Measurements from ENCODE around the gene KLHDC4.

DNA sequence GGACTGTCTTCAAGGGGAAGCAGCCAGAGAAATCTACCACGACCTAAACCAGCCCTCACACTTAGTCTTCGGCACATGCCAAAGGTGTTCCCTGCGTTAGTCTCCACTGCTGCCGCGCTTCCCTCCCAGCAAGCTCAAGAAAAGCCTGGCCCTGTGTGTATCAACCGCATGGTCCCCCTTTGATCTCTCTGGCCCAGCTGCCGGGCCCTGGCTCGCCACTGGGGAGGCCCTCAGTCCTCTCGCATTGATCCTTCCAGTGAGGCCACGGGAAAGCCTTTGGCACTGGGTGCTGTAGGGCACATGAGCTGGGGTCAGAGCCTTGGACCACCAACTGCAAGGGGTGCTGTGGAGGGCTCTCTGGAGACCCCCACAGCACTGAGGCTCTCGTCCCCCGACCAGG, 29.6 kb upstream of the KLHDC4 start:
- TF ChIP-seq EP300 (IDR thresholded peaks at IDR 0.05; ENCODE audit: borderline replicate concordance in 1 of 2, low read depth in 1 of 2, low read length in 1 of 2) (no peak), NFIC (IDR thresholded peaks at IDR 0.05; ENCODE audit: borderline replicate concordance) (no peak), YY1 (IDR thresholded peaks at IDR 0.05; ENCODE audit: low read depth) (no peak), FOXM1 (IDR thresholded peaks at IDR 0.05; ENCODE audit: low read depth) (no peak), EZH2phosphoT487 (IDR thresholded peaks at IDR 0.05; ENCODE audit: borderline replicate concordance, low read depth) (no peak), RAD21 (IDR thresholded peaks at IDR 0.05; ENCODE audit: low read length) (no peak)
- TF ChIP-seq, protein P1, sequence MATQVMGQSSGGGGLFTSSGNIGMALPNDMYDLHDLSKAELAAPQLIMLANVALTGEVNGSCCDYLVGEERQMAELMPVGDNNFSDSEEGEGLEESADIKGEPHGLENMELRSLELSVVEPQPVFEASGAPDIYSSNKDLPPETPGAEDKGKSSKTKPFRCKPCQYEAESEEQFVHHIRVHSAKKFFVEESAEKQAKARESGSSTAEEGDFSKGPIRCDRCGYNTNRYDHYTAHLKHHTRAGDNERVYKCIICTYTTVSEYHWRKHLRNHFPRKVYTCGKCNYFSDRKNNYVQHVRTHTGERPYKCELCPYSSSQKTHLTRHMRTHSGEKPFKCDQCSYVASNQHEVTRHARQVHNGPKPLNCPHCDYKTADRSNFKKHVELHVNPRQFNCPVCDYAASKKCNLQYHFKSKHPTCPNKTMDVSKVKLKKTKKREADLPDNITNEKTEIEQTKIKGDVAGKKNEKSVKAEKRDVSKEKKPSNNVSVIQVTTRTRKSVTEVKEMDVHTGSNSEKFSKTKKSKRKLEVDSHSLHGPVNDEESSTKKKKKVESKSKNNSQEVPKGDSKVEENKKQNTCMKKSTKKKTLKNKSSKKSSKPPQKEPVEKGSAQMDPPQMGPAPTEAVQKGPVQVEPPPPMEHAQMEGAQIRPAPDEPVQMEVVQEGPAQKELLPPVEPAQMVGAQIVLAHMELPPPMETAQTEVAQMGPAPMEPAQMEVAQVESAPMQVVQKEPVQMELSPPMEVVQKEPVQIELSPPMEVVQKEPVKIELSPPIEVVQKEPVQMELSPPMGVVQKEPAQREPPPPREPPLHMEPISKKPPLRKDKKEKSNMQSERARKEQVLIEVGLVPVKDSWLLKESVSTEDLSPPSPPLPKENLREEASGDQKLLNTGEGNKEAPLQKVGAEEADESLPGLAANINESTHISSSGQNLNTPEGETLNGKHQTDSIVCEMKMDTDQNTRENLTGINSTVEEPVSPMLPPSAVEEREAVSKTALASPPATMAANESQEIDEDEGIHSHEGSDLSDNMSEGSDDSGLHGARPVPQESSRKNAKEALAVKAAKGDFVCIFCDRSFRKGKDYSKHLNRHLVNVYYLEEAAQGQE (IDR thresholded peaks at IDR 0.05; ENCODE audit: low read depth, low read length) = no peak
- TF ChIP-seq, protein P2, sequence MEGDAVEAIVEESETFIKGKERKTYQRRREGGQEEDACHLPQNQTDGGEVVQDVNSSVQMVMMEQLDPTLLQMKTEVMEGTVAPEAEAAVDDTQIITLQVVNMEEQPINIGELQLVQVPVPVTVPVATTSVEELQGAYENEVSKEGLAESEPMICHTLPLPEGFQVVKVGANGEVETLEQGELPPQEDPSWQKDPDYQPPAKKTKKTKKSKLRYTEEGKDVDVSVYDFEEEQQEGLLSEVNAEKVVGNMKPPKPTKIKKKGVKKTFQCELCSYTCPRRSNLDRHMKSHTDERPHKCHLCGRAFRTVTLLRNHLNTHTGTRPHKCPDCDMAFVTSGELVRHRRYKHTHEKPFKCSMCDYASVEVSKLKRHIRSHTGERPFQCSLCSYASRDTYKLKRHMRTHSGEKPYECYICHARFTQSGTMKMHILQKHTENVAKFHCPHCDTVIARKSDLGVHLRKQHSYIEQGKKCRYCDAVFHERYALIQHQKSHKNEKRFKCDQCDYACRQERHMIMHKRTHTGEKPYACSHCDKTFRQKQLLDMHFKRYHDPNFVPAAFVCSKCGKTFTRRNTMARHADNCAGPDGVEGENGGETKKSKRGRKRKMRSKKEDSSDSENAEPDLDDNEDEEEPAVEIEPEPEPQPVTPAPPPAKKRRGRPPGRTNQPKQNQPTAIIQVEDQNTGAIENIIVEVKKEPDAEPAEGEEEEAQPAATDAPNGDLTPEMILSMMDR (IDR thresholded peaks at IDR 0.05) = no peak
- TF ChIP-seq, protein P3, sequence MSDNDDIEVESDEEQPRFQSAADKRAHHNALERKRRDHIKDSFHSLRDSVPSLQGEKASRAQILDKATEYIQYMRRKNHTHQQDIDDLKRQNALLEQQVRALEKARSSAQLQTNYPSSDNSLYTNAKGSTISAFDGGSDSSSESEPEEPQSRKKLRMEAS (IDR thresholded peaks at IDR 0.05; ENCODE audit: low read depth) = no peak

All from SK-N-SH (cell line).